Measurements from ENCODE around the gene E2F2. TPM values are rescaled to one million over a fixed set of nuclear protein-coding genes. Genes with fewer than 3 reads are reported as not detected.

E2F2 gene
- total and polyA plus RNA-seq, 2 of the 13 experiments (the other 11 are each of a cell fraction or from before 2014, with no cell fraction given), result 0.65 to 6.6 TPM

- TF ChIP-seq ZNF674 (CRISPR knock-in tag; IDR thresholded peaks at IDR 0.05; ENCODE audit: low read depth) (no peak), MTERF4 (CRISPR knock-in tag; IDR thresholded peaks at IDR 0.05) (0 out of 2 replicates have a peak, but pooled peaks have one; percentile 30), ZNF709 (CRISPR knock-in tag; IDR thresholded peaks at IDR 0.05) (peak; percentile 55; the same call in 1 of the 2 replicates), ZNF629 (CRISPR knock-in tag; conservative IDR thresholded peaks at IDR 0.05) (no peak), ZEB1 (IDR thresholded peaks at IDR 0.05; ENCODE audit: insufficient replicate concordance, low read depth) (peak; percentile 22), ZNF44 (CRISPR knock-in tag; IDR thresholded peaks at IDR 0.05) (no peak), ONECUT2 (CRISPR knock-in tag; IDR thresholded peaks at IDR 0.05) (no peak)
Observed at GRCh38 chr1:23558872-23559135, 27.8 kb upstream of the E2F2 start (continued).

GRCh38 chr1:23558140-23558871 is 27.3 kb upstream of the E2F2 start:
- Histone ChIP-seq H3K27ac (ENCODE audit: extremely low read length, insufficient read depth, low read length) (peak overlapping the region; percentile 98), H3K4me1 (ENCODE audit: insufficient read depth, low read length) (peaks cover 77% of the 10 kb centered on the region), H3K27me3 (ENCODE audit: control insufficient read depth in 1 of 2, insufficient read depth in 2 of 2, low read length in 2 of 2) (no peaks in the 10 kb centered on the region; a peak in 1 of 5 replicates), H3K9ac (ENCODE audit: insufficient read depth, low read depth, low read length) (peak overlapping the region; percentile 97), H4K20me1 (ENCODE audit: insufficient read depth, low read length) (peaks cover 9% of the 10 kb centered on the region; the same call in 1 of the 2 replicates), H3K79me2 (ENCODE audit: insufficient read depth, low read length) (peaks cover 25% of the 10 kb centered on the region), H3K36me3 (replicated peaks in 1 of 2; ENCODE audit: control insufficient read depth in 1 of 2, insufficient read depth in 2 of 2, low read length in 2 of 2) (no peaks in the 10 kb centered on the region), H3K9me3 (ENCODE audit: low read length) (no peaks in the 10 kb centered on the region), H3K4me3 (replicated peaks in 1 of 3; ENCODE audit: insufficient read depth in 1 of 3, low read depth in 2 of 3, low read length in 3 of 3) (peak overlapping the region; percentile 73 to 98 (median 83)), H2AFZ (ENCODE audit: low read length) (no peak overlapping the region), H3K4me2 (ENCODE audit: low read depth, low read length) (peak overlapping the region; percentile 95)
- no TSS peak for BruUV-seq (replicated peaks)
- WGBS (ENCODE audit: low lambda C conversion rate), result 0% methylated on average over 2 of the region's 34 CpGs
- peak; percentile 39 for FAIRE-seq
- ChIA-PET CTCF (ENCODE audit: low intra/inter-chr PET ratio, low total read pairs) (no interaction called here), POLR2A (interaction anchor here (0.7 to 6.0 kb wide), 9 partner anchors 10 to 220 kb away, joined by 3 to 54 read pairs (median 8); partner anchors contain the start of genes PITHD1 and RPL11)
- intact Hi-C loops (cut with micrococcal nuclease; ENCODE audit: unreplicated experiment) (loop anchor here (5.0 to 10.0 kb wide), 2 partner anchors 34 to 186 kb away; partner anchors contain the start of gene ELOA), in situ Hi-C loops (cut with HindIII; ENCODE audit: extremely low pct_ligation_motif_present, low pct_unique_long_range_greater_than_20kb) (no loop called here)
- ATAC-seq, result peak; percentile 21
- DNase-seq (ENCODE audit: low spot score), result peak; percentile 80
- TF ChIP-seq RBFOX2 (IDR thresholded peaks at IDR 0.05; ENCODE audit: low read depth, low read length), result peak; percentile 82
- TF ChIP-seq GATAD2A (CRISPR knock-in tag; IDR thresholded peaks at IDR 0.05), result peak; percentile 68; the same call in 1 of the 2 replicates
- peak; percentile 23; the same call in 1 of the 2 replicates for TF ChIP-seq GATA4 (IDR thresholded peaks at IDR 0.05; ENCODE audit: borderline replicate concordance, low read depth)
- 0 out of 2 replicates have a peak, but pooled peaks have one; percentile 56 for TF ChIP-seq ZNF615 (CRISPR knock-in tag; IDR thresholded peaks at IDR 0.05; ENCODE audit: borderline replicate concordance)
- TF ChIP-seq ZNF788 (CRISPR knock-in tag; IDR thresholded peaks at IDR 0.05; ENCODE audit: borderline replicate concordance), result no peak; the same call in 1 of the 2 replicates
- TF ChIP-seq CENPT (CRISPR knock-in tag; IDR thresholded peaks at IDR 0.05; ENCODE audit: low read depth), result peak; percentile 53; the same call in 1 of the 2 replicates
- peak; percentile 28; the same call in 1 of the 2 replicates for TF ChIP-seq NR0B2 (CRISPR knock-in tag; IDR thresholded peaks at IDR 0.05)
- TF ChIP-seq ZNF569 (CRISPR knock-in tag; IDR thresholded peaks at IDR 0.05; ENCODE audit: borderline replicate concordance), result no peak
- 0 out of 2 replicates have a peak, but pooled peaks have one; percentile 58 for TF ChIP-seq REL (CRISPR knock-in tag; conservative IDR thresholded peaks at IDR 0.05)
- no peak for TF ChIP-seq NFYC (CRISPR knock-in tag; IDR thresholded peaks at IDR 0.05)
- 0 out of 2 replicates have a peak, but pooled peaks have one; percentile 8 for TF ChIP-seq TRIM24 (CRISPR knock-in tag; IDR thresholded peaks at IDR 0.05)
- TF ChIP-seq U2AF2 (IDR thresholded peaks at IDR 0.05; ENCODE audit: low read depth, low read length), result no peak
- TF ChIP-seq XRCC5 (optimal IDR thresholded peaks at IDR 0.05; ENCODE audit: low read length), result peak; percentile 19
- no peak; the same call in 1 of the 2 replicates for TF ChIP-seq NFATC3 (CRISPR knock-in tag; IDR thresholded peaks at IDR 0.05)
- TF ChIP-seq ZKSCAN1 (IDR thresholded peaks at IDR 0.05; ENCODE audit: low read length), result no peak

Measured in HepG2 (cell line).